ENCODE data around the gene IQGAP1. TPM values are rescaled to one million over a fixed set of nuclear protein-coding genes. Genes with fewer than 3 reads are reported as not detected.

The IQGAP1 gene
- total and polyA plus RNA-seq, 2 of the 13 experiments (the other 11 are each of a cell fraction or from before 2014, with no cell fraction given): 29.5 to 37.9 TPM

DNA sequence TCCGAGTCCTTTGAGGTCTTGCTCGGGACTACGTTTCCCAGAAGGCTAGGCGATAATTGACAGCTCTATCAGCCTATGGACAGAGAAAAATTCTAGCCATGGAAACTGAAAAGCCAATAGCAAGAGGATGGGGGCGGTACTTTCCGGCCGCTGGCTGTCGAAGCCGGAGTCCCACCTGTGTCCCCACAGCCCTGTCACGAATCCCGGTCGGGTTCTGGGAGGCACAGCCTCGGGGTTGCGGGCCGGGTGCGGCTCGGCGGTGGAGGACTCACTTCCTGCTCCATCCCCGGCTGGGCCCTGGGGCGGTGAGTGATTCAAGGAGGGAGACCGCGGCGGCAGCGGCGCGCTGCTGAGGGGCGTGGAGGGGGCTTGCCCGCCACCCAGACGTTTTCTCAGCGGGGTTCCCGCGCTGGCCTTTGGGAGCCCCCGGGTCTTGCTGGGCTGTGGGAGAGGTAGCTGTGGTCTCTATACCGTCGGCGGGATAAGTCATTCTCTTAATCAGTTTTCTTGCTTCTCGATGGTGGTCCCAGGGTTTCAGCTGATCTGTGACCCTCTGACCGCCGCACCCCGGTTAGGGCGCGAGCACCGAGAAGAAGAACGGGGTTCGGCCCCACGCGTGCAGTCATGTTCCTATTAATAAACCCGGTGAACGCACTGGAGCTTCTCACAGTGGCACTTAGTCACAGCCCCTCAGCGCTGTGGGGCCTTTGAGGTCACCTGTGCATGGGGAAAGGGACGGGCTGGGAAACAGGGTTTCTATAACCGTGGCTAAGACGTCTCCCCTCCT lies 35.7 kb upstream of the IQGAP1 start, which contains the start of gene ZNF774 (continued):
- no peak for TF ChIP-seq ERF (CRISPR knock-in tag; IDR thresholded peaks at IDR 0.05)
- no peak for TF ChIP-seq KDM4B (CRISPR knock-in tag; IDR thresholded peaks at IDR 0.05)
- TF ChIP-seq NR1H2 (CRISPR knock-in tag; IDR thresholded peaks at IDR 0.05; ENCODE audit: borderline replicate concordance, low read depth): no peak
- TF ChIP-seq, protein P1, sequence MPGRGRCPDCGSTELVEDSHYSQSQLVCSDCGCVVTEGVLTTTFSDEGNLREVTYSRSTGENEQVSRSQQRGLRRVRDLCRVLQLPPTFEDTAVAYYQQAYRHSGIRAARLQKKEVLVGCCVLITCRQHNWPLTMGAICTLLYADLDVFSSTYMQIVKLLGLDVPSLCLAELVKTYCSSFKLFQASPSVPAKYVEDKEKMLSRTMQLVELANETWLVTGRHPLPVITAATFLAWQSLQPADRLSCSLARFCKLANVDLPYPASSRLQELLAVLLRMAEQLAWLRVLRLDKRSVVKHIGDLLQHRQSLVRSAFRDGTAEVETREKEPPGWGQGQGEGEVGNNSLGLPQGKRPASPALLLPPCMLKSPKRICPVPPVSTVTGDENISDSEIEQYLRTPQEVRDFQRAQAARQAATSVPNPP (CRISPR knock-in tag; IDR thresholded peaks at IDR 0.05): 0 out of 2 replicates have a peak, but pooled peaks have one; percentile 26
- TF ChIP-seq ASH2L (IDR thresholded peaks at IDR 0.05; ENCODE audit: insufficient read length, low read depth, low read length): peak; percentile 64
- TF ChIP-seq ZNF83 (CRISPR knock-in tag; IDR thresholded peaks at IDR 0.05; ENCODE audit: borderline replicate concordance): no peak
- 0 out of 2 replicates have a peak, but pooled peaks have one; percentile 4 for TF ChIP-seq DZIP1 (CRISPR knock-in tag; IDR thresholded peaks at IDR 0.05)
- no peak for TF ChIP-seq SRF (IDR thresholded peaks at IDR 0.05; ENCODE audit: low read depth, low read length)
- TF ChIP-seq ARNT2 (CRISPR knock-in tag; IDR thresholded peaks at IDR 0.05; ENCODE audit: low read depth): 0 out of 2 replicates have a peak, but pooled peaks have one; percentile 31
- no peak for TF ChIP-seq ZNF678 (CRISPR knock-in tag; IDR thresholded peaks at IDR 0.05)
- peak; percentile 74 for TF ChIP-seq ZNF687 (CRISPR knock-in tag; IDR thresholded peaks at IDR 0.05)

All from HepG2 (cell line).